DMS79 treated with DMSO at 0.1 percent for 48 hours (cell line): ENCODE results near the gene AFF3.

Source experiments
- DNase-seq: peaks from one replicate; lab custom pipeline; 2025; lab: John Stamatoyannopoulos, UW

AFF3 gene

GRCh38 chr2:99700482-99701398 lies 441.6 kb downstream of the AFF3 start:
- no peak for DNase-seq

GRCh38 chr2:99698896-99699295 lies 443.5 kb downstream of the AFF3 start:
- DNase-seq = no peak

GRCh38 chr2:99697811-99698568 lies 444.4 kb downstream of the AFF3 start:
- DNase-seq = no peak

GRCh38 chr2:99695944-99696253 lies 446.5 kb downstream of the AFF3 start:
- no peak for DNase-seq

- DNase-seq = no peak
Observed at GRCh38 chr2:99695130-99695943, 447.1 kb downstream of the AFF3 start.

GRCh38 chr2:99694331-99694730 lies 448.1 kb downstream of the AFF3 start:
- DNase-seq = no peak

- DNase-seq = no peak
Observed at GRCh38 chr2:99692785-99693184, 449.6 kb downstream of the AFF3 start.

GRCh38 chr2:99691926-99692325 lies 450.5 kb downstream of the AFF3 start:
- DNase-seq = no peak

- DNase-seq = peak; percentile 7
Observed at GRCh38 chr2:99689145-99689742, 453.1 kb downstream of the AFF3 start.

- DNase-seq = no peak
Observed at GRCh38 chr2:99688699-99689098, 453.7 kb downstream of the AFF3 start.

GRCh38 chr2:99682275-99683060 lies 459.9 kb downstream of the AFF3 start:
- DNase-seq = no peak

GRCh38 chr2:99680946-99681345 lies 461.4 kb downstream of the AFF3 start:
- no peak for DNase-seq

GRCh38 chr2:99679518-99679917 lies 462.9 kb downstream of the AFF3 start:
- DNase-seq = no peak

- DNase-seq = no peak
Observed at GRCh38 chr2:99678625-99679024, 463.8 kb downstream of the AFF3 start.

- DNase-seq = no peak
Observed at GRCh38 chr2:99677814-99678213, 464.6 kb downstream of the AFF3 start.

GRCh38 chr2:99675130-99675661 lies 467.2 kb downstream of the AFF3 start:
- no peak for DNase-seq

GRCh38 chr2:99674090-99674489 lies 468.3 kb downstream of the AFF3 start:
- no peak for DNase-seq

- DNase-seq = no peak
Observed at GRCh38 chr2:99672766-99673350, 469.5 kb downstream of the AFF3 start.

GRCh38 chr2:99670768-99671734 lies 471.3 kb downstream of the AFF3 start:
- no peak for DNase-seq
